ENCODE measurements around the gene NAGLU.

- TF ChIP-seq MAFK (IDR thresholded peaks at IDR 0.05; ENCODE audit: partially characterized antibody), result no peak
- no peak for TF ChIP-seq TP53 (CRISPR knock-in tag; IDR thresholded peaks at IDR 0.05)
- TF ChIP-seq JUN (IDR thresholded peaks at IDR 0.05), result no peak
- no peak for TF ChIP-seq CBX8 (IDR thresholded peaks at IDR 0.05)
- no peak for TF ChIP-seq PHF8 (IDR thresholded peaks at IDR 0.05; ENCODE audit: borderline replicate concordance, low read depth)
- no peak for TF ChIP-seq CTCF (IDR thresholded peaks at IDR 0.05)
- TF ChIP-seq BHLHE40 (IDR thresholded peaks at IDR 0.05; ENCODE audit: low read depth, low read length), result no peak
- no peak for TF ChIP-seq ZSCAN20 (CRISPR knock-in tag; IDR thresholded peaks at IDR 0.05)
- no peak for TF ChIP-seq RAD21 (conservative IDR thresholded peaks at IDR 0.05 in 1 of 2, IDR thresholded peaks at IDR 0.05 in 1 of 2)
- TF ChIP-seq ESRRA (IDR thresholded peaks at IDR 0.05; ENCODE audit: borderline replicate concordance, low read length), result no peak
Observed at GRCh38 chr17:42521036-42521435, 15.0 kb upstream of the NAGLU start.

Data from A549 (cell line).